ENCODE data around the gene HAPLN3.

The HAPLN3 gene

GRCh38 chr15:88894348-88894818 is 961 bp downstream of the HAPLN3 start (continued):
- TF ChIP-seq ZNF280D (tag by site-specific recombination; IDR thresholded peaks at IDR 0.05) (0 out of 2 replicates have a peak, but pooled peaks have one; percentile 21), ZEB2 (tag by site-specific recombination; IDR thresholded peaks at IDR 0.05) (peak; percentile 84), BCL11B (tag by site-specific recombination; IDR thresholded peaks at IDR 0.05; ENCODE audit: low read depth) (no peak), ZNF629 (tag by site-specific recombination; IDR thresholded peaks at IDR 0.05) (0 out of 2 replicates have a peak, but pooled peaks have one; percentile 21), ZNF596 (tag by site-specific recombination; IDR thresholded peaks at IDR 0.05) (no peak), ZNF530 (tag by site-specific recombination; IDR thresholded peaks at IDR 0.05; ENCODE audit: low read depth) (no peak), ZNF837 (tag by site-specific recombination; IDR thresholded peaks at IDR 0.05) (no peak)

GRCh38 chr15:88891540-88892254 is 3.6 kb downstream of the HAPLN3 start:
- CTCF ChIA-PET, result interaction anchor here (0.6 to 3.1 kb wide), 7 partner anchors 9 to 288 kb away, joined by 3 to 38 read pairs (median 6); no protein-coding TSS in a partner anchor
- Histone ChIP-seq H3K4me1 (ENCODE audit: control insufficient read depth, insufficient read depth, low read length) (peaks cover 5% of the 10 kb centered on the region), H3K9me3 (ENCODE audit: control insufficient read depth, insufficient read depth, low read depth, low read length) (no peaks in the 10 kb centered on the region), H3K27ac (ENCODE audit: extremely low read depth, low read depth, low read length) (no peak overlapping the region), H3K36me3 (ENCODE audit: control insufficient read depth in 2 of 2, insufficient read depth in 1 of 2, low read length in 2 of 2) (no peaks in the 10 kb centered on the region; a peak in 1 of 3 replicates), H3K4me3 (ENCODE audit: low read depth, low read length) (no peak overlapping the region)
- TF ChIP-seq TSHZ1 (tag by site-specific recombination; IDR thresholded peaks at IDR 0.05; ENCODE audit: borderline replicate concordance), result no peak
- TF ChIP-seq ZNF629 (tag by site-specific recombination; IDR thresholded peaks at IDR 0.05), result no peak
- TF ChIP-seq ZNF121 (tag by site-specific recombination; IDR thresholded peaks at IDR 0.05), result no peak
- peak; percentile 41 for TF ChIP-seq ZIC2 (tag by site-specific recombination; IDR thresholded peaks at IDR 0.05)
- no peak for TF ChIP-seq GLI2 (tag by site-specific recombination; IDR thresholded peaks at IDR 0.05; ENCODE audit: borderline replicate concordance, low read depth)
- POLR2A ChIA-PET, result interaction anchor here (1.6 kb wide), 1 partner anchor 13 kb away, joined by 3 read pairs; no protein-coding TSS in a partner anchor

- Histone ChIP-seq H3K36me3 (ENCODE audit: control insufficient read depth in 2 of 2, insufficient read depth in 1 of 2, low read length in 2 of 2) (no peaks in the 10 kb centered on the region; a peak in 1 of 3 replicates), H3K4me1 (ENCODE audit: control insufficient read depth, insufficient read depth, low read length) (peaks cover 5% of the 10 kb centered on the region), H3K9me3 (ENCODE audit: control insufficient read depth, insufficient read depth, low read depth, low read length) (no peaks in the 10 kb centered on the region), H3K27ac (ENCODE audit: extremely low read depth, low read depth, low read length) (no peak overlapping the region), H3K4me3 (ENCODE audit: low read depth, low read length) (no peak overlapping the region)
- ChIA-PET CTCF (interaction anchor here (0.5 to 1.6 kb wide), 5 partner anchors 12 to 306 kb away, joined by 3 to 6 read pairs (median 3); no protein-coding TSS in a partner anchor), POLR2A (interaction anchor here (0.7 kb wide), 1 partner anchor 71 kb away, joined by 3 read pairs; no protein-coding TSS in a partner anchor)
- no peak for TF ChIP-seq KLF1 (tag by site-specific recombination; IDR thresholded peaks at IDR 0.05)
- TF ChIP-seq ZNF473 (tag by site-specific recombination; IDR thresholded peaks at IDR 0.05), result no peak
- no peak for TF ChIP-seq TCF7L2 (IDR thresholded peaks at IDR 0.05; ENCODE audit: borderline replicate concordance, low read depth, low read length)
- no peak for TF ChIP-seq ATF2 (tag by site-specific recombination; IDR thresholded peaks at IDR 0.05; ENCODE audit: low read depth)
- TF ChIP-seq ZNF843 (tag by site-specific recombination; IDR thresholded peaks at IDR 0.05), result no peak
- TF ChIP-seq BCL11B (tag by site-specific recombination; IDR thresholded peaks at IDR 0.05; ENCODE audit: low read depth), result no peak
- no peak for TF ChIP-seq GLIS2 (tag by site-specific recombination; IDR thresholded peaks at IDR 0.05)
- no peak for TF ChIP-seq ZNF398 (tag by site-specific recombination; IDR thresholded peaks at IDR 0.05)
These were observed 4.8 kb downstream of the HAPLN3 start for GRCh38 chr15:88890495-88890894.
